Raji (cell line): ENCODE data around the gene KIF21B.

Experiments used
- POLR2A ChIP-seq: IDR thresholded peaks from 2 replicates; pipeline ENCODE4 v1.6.1; 2011; ENCODE audit warnings: low read depth, low read length, control low read depth; ENCODE audit not compliant: insufficient read depth

The KIF21B gene

GRCh38 chr1:200998323-200998722, 25.2 kb downstream of the KIF21B start:
- no peak for TF ChIP-seq POLR2A

DNA sequence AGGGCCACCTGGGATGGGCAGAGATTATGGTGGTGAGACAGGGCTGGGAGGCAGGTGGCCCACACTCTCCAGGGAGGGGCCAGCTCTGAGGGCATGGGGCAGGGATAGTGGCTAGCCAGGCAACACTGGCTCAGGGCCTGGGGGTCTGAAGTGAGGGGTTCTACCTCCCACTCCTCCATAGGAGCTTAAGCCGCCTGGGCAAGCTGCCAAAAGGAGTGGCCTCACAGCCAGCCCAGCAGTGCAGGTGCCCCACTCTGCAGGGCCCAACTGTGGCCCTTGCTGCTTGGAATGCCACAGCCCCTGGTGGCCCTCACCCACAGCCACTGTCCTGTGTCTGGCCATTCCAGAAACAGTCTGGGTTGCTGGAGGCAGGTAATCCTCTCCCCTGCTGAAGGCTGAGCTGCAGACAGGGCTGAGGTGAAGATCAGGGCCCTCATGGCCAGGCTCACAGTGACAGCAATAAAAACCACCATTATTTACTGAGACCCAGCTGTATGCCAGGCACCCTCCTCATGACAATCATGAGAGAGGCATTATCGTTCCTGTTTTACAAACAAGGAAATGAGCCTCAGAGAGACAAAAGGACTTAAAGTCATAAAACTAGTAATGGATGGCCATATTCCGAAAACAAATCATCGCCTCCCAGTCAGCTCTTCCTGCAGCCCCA, 31.0 kb downstream of the KIF21B start:
- TF ChIP-seq POLR2A, result no peak

DNA sequence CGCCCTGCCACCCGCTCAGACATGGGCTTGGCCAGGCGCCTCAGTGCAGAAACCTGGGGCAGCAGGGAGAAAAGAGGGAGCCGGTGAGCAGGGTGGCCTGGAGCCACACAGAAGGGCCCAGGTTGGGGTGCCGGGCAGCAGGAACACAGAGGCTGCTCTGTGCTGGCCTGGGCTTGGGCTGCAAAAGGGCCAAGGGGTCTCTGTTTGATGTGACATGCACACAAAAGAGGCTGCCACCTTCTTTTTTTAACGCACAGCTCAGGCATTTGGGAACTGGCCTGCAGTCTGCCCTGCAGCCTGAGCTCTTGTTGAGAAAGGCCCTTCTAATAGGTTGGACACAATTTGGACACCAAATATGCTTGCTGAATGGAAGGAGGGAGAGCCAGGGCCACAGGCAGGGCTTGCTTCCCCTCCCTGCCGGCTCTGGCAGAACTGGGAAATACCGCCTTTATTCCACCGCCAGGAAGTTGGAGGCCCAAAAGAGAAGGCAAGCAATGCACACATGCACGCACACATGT, 32.4 kb downstream of the KIF21B start:
- no peak for TF ChIP-seq POLR2A

DNA sequence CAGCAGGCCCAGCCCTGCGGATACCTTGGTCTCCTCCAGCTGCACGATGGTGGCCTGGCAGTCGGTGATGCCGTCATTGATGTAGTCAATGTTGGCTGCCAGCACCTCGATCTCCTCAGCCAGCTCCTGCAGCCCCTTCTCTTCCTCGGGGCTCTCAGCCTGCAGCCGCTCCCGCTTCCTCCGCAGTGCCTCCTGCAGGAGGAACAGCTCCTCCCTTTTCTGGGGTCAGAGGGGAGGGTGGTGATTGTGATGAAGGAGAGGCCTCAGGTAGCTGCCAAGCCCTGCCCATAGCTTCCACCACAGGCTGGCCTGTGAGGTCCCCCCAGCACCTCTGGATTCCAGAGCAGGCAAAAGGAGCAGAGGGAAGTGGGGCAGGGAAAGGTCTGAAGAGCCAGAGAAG, 33.4 kb downstream of the KIF21B start:
- TF ChIP-seq POLR2A, result no peak

- TF ChIP-seq POLR2A, result no peak
Measured at GRCh38 chr1:200989337-200989736, 34.2 kb downstream of the KIF21B start.

DNA sequence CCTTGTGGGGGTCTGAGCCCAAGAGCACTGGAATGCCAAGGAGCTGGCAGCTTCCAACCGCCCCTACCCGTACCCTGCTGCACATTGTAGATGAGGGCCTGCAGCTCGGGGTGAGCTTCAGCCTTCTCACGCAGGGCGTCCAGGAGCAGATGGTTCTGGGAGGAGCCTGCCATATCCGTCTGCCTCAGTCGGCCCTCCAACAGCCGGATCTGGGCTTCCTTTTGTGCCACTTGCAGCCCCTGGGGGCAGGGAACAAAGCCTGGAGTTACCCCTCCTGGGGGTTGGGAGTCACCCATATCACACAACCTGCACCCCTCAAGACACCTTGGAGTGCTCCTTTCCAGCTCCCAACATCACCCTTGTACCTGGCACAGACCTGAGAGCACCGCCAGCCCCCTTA, 34.8 kb downstream of the KIF21B start:
- TF ChIP-seq POLR2A, result no peak

DNA sequence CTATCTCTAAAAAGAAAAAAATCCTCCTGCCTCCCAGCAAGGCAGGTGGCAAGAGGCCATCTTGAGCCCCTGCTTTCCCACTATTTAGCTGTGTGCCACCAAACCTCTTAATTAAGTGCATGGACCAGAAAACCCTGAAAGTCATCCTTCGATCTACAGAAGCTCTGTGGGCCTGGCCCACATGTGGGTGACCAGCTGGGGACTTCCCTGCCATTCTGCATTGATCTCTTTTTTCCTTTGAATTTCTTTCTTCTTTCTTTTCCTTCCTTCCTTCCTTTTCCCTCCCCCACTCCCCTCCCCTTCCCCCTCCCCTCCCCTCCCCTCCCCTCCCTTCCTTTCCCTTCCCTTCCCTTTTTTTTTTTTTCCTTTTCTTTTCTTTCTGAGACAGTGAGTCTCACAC, 38.0 kb downstream of the KIF21B start:
- no peak for TF ChIP-seq POLR2A

DNA sequence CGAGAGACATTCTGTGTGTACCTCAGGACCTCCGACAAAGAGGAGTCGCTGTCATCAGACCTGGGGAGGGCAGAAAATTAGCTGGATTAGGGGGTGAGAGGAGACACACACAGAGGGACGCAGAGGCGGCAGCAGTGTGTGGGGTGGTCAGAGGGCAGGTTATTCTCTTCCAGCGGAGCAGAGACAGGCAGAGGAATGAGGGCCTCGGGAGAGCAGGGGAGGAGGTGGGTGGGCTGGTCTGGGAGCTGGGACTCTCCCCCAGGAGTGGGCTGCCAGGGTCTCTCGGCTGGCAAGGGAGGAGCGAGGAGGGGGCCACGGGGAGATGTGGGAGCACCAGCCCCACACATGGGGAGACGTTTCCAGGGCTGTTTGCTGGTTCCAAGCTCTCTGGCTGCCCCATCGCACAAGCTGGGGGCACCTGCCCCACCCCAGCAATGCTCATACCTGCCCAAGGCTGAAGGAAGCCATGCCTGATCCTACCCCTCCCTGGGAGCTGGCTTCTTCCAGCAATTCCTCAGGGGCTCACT, 40.4 kb downstream of the KIF21B start:
- no peak for TF ChIP-seq POLR2A

DNA sequence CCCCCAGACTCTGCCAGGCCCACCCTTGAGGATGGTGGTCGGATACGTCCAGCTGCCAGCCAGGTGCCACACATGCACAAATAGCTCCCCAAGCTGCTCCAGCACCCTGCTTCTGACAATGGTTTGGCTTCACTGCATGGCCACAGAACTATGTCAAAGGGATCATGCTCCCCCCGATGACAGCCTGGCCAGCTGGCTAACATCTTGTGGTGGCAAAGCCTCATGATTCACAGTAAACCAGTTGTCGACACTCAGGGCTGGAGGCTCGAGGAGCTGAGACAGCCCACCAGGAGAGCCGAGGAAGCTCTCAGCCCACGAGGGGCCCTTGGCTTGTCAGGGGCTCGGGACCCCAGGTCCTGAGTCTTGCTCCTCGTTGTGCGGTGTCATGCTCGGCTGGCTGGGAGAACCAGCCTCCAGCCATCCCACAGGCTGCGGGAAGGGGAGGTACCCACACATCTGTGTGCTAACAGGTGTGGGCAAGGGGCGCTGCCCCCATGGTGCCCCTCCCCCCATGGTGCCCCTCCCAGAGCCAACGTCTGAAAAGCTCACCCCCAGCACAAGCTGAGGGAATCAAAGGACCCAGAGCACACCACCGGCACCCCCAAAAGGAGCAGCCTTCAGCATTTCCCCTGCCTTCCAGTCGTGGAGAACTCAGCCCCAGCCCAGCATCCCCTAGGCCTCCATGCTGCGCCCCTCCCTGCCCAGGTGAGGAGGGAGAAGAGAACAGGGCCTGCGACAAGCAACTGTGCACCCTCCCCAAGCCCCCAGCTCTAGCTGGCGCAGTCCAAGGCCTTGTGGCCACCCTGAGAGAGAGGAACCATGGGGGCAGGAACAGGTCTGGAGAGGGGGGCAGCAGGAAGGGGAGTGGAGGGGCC, 41.2 kb downstream of the KIF21B start:
- no peak for TF ChIP-seq POLR2A

DNA sequence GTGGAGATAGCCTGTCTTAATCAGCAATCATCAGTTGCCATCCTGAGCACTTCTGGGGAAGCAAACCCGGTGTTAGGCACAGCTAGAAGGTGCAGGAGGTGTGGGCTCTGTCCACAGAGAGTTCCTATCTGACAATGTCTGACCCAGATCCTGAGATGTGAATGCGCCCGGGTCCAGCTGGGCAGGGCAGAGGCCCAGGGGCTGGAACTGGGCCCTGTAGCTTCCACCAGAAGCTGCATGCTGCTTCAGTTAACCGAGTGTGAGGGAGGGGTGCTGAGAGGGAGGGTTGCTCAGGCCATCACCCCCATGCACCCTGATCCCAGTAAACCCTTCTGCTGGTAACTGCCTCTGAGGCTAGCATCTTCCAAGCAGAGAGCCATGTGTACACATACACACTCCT, 42.2 kb downstream of the KIF21B start:
- TF ChIP-seq POLR2A, result no peak

DNA sequence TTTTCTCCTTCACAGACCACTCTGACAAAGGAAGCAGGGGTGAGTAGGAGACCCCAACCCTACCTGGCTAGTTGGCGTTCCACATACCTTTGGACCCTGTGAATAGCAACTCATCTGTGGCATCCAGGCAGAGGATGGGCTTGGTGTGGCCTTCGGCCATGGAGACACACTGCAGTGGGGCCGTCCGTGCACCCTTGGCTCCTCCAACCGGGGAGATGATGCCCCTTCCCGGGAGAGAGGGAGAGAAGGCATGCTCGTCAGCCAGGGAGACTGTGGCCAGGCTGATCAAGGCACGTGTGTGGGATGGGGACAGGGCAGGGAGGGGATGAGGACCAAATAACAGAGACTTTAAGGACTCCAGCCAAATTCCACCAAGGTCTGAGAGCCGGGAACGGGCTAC, 42.6 kb downstream of the KIF21B start:
- no peak for TF ChIP-seq POLR2A

DNA sequence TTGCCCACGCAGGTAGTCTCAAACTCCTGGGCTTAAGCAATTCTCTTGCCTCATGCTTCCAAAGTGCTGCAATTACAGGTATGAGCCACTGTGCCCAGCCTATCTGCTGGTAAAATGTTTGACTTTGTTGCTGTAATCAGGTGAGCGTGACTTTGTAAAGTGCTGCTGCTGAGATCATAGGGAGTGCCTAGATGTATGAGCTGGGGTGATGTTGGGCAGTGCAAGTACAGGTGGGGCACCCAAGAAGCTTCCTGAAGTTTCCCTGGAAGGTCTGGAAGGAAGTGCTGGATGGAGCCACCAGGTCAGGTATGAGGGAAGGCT, 43.1 kb downstream of the KIF21B start:
- TF ChIP-seq POLR2A, result no peak

DNA sequence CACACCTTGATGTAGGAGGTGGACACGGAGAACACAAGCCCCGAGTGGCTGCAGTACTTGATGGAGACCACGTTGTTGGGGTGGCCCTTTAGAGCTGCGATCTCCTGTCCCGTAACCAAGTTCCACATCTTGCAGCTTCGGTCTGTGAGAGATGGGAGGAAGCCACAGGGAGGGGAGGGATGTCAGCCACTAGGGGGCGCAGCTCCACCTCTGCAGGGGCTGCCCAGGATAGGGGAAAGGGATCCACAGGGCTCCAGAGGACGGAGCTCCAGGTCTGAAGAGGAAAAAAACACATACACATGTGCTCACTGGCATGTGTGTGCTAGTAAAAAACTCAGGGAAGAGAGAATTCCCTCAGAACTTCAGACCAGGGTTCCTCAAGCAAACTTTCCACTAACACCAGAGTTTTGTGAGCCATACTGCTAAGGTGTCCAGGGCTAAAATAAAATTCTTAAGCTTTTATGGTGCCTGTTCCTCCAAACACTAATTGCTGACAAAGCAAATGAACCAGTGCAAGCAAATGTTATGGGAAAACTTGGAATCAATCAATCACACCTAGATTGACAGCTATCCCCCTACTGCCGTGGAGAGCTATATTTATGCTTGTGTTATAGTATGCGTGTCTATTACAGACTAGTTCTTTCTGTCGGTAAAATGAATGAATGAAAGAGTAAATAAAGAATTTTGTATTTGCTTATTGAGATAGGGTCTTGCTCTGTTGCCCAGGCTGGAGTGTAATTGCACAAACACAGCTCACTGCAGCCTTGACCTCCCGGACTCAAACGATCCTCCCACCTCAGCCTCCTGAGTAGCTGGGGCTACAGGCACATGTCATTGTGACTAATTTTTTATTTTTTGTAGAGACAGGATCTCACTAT, 43.7 kb downstream of the KIF21B start:
- no peak for TF ChIP-seq POLR2A

- TF ChIP-seq POLR2A, result no peak
Measured at GRCh38 chr1:200977071-200977754, 46.3 kb downstream of the KIF21B start.

- no peak for TF ChIP-seq POLR2A
Measured at GRCh38 chr1:200976634-200977033, 46.9 kb downstream of the KIF21B start.
